ENCODE data around the gene ORC2. TPM values are rescaled to one million over a fixed set of nuclear protein-coding genes. Genes with fewer than 3 reads are reported as not detected.
A peak's percentile ranks its signal among the peaks of the same experiment; 100 is the strongest.

Gene ORC2
- total and polyA plus RNA-seq, 11 donors: 6.7 to 38.0 (median 23.2) TPM

DNA sequence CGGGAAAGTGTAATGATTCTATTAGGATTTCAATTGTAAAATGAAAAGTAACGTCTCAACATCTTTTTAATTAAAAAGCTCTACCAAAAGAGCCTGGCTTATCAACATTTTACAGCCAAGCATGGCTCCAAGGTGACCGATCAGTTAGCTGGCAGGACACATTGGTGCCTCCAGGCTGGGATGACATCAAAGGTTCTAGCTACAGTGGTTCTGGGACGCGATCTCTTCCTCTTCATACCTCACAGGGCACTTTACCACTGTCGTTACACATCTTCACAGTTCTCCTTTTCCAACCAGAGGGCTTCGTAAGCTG is 693 bp downstream of the ORC2 start:
- H3K27me3 ChIP-seq: no peaks in the 10 kb centered on the region
- no peak for TF ChIP-seq POLR2A (IDR thresholded peaks at IDR 0.05)
- TF ChIP-seq, protein P1, sequence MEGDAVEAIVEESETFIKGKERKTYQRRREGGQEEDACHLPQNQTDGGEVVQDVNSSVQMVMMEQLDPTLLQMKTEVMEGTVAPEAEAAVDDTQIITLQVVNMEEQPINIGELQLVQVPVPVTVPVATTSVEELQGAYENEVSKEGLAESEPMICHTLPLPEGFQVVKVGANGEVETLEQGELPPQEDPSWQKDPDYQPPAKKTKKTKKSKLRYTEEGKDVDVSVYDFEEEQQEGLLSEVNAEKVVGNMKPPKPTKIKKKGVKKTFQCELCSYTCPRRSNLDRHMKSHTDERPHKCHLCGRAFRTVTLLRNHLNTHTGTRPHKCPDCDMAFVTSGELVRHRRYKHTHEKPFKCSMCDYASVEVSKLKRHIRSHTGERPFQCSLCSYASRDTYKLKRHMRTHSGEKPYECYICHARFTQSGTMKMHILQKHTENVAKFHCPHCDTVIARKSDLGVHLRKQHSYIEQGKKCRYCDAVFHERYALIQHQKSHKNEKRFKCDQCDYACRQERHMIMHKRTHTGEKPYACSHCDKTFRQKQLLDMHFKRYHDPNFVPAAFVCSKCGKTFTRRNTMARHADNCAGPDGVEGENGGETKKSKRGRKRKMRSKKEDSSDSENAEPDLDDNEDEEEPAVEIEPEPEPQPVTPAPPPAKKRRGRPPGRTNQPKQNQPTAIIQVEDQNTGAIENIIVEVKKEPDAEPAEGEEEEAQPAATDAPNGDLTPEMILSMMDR (IDR thresholded peaks at IDR 0.05): no peak
- DNase-seq (peak in 4 of 5 donors; percentile 20 to 44 (median 38)), ATAC-seq (peak; percentile 66 to 76 (median 70))
- H3K36me3 ChIP-seq: peaks cover 0 to 17% (median 13%) of the 10 kb centered on the region in 9 donors
- H3K27ac ChIP-seq: peak overlapping the region; percentile 83 to 97 (median 92)
- peak overlapping the region; percentile 69 to 97 (median 88) for H3K4me3 ChIP-seq
- peaks cover 0 to 47% (median 34%) of the 10 kb centered on the region in 12 donors for H3K4me1 ChIP-seq
- H3K9me3 ChIP-seq: no peaks in the 10 kb centered on the region
- intact Hi-C loops (cut with DNase I): loop anchor here in 7 of 10 donors (1.0 to 10.0 kb wide), 12 partner anchors 74 to 270 kb away; partner anchors contain the start of genes HYCC2 (in 5 of the 7), NDUFB3 (in 2 of the 7), CFLAR (in 1 of the 7) and NIF3L1 (in 1 of the 7)
- 4 to 9% (median 5%) methylated on average over 7 of the region's 7 CpGs for WGBS, 4 donors

DNA sequence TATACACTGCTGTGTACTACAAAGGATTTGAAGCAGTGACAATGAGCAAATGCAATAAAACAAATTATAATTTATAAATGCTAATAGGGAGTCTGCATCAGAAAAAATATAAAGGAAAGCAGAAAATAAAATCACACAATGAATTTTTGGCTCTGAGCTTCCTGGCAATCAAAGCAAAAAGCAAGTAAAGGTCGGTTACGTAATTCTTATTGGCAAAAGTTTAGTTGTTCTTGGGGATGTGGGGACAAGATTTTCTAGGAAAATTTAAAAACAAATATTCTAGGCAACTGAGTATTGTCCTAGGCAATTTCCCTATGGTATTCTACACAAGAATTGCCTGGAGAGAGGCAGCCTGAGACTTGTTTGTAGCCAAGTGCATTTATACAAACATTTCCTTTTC is 1.8 kb downstream of the ORC2 start:
- 13 to 29% (median 15%) methylated on average over 2 of the region's 2 CpGs for WGBS, 4 donors
- intact Hi-C loops (cut with DNase I): loop anchor here in 7 of 10 donors (2.0 to 10.0 kb wide), 9 partner anchors 73 to 271 kb away; partner anchors contain the start of genes HYCC2 (in 4 of the 7), NDUFB3 (in 2 of the 7), NIF3L1 (in 1 of the 7) and PPIL3 (in 1 of the 7)
- Histone ChIP-seq H3K27ac (peak overlapping the region in 8 of 12 donors; percentile 85 to 97 (median 93)), H3K27me3 (no peaks in the 10 kb centered on the region), H3K36me3 (peaks cover 0 to 27% (median 24%) of the 10 kb centered on the region in 9 donors), H3K4me1 (peaks cover 0 to 40% (median 29%) of the 10 kb centered on the region in 12 donors), H3K4me3 (peak overlapping the region in 9 of 12 donors; percentile 3 to 97 (median 75)), H3K9me3 (no peaks in the 10 kb centered on the region)
- DNase-seq (no peak), ATAC-seq (no peak)
- TF ChIP-seq, protein P1 (IDR thresholded peaks at IDR 0.05): no peak
- TF ChIP-seq POLR2A (IDR thresholded peaks at IDR 0.05): no peak

DNA sequence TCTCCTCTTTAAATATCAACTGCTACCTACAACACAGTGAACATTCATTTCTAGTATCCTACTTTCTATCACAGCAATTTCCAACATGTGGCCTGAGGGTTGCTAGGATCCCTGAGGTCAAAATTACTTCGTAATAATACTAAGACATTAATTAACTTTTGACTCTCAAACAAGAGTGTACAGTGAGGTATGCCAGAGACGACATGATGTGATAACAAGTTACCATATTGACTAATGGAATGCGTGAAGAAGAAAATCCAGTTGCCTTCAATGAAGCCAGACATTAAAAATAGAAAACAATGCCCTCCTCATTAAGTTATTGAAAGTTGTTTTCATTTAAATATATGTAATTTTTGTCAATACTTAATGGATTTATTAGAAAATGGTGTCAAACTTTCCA is 13.1 kb downstream of the ORC2 start:
- 36 to 63% (median 52%) methylated on average over 3 of the region's 3 CpGs for WGBS, 4 donors
- Histone ChIP-seq H3K9me3 (no peaks in the 10 kb centered on the region), H3K4me3 (no peak overlapping the region), H3K27ac (peak overlapping the region in 7 of 12 donors; percentile 10 to 66 (median 40)), H3K36me3 (peaks cover 0 to 99% (median 80%) of the 10 kb centered on the region in 9 donors), H3K27me3 (no peaks in the 10 kb centered on the region), H3K4me1 (peaks cover 0 to 15% (median 0%) of the 10 kb centered on the region in 12 donors)
- DNase-seq: no peak
- intact Hi-C loops (cut with DNase I): no loop called here
- peak; percentile 66 to 78 (median 70) for ATAC-seq
- TF ChIP-seq POLR2A (IDR thresholded peaks at IDR 0.05): no peak
- TF ChIP-seq, protein P1 (IDR thresholded peaks at IDR 0.05): no peak

DNA sequence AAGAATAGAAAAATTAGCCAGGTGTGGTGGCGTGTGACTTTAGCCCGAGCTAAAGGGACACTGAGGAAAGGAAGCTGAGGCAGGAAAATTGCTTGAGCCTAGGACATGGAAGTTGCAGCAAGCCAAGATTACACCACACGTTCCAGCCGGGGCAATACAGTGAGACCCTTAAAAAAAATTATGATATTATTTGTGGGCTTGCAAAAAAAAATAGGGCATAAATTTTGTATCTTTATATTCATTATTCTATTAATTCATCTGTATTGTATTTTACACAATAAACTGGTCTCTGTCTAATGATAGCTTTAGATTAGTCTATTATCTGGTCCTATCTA is 18.1 kb downstream of the ORC2 start:
- H3K27ac ChIP-seq: no peak overlapping the region
- ATAC-seq: no peak
- 91 to 97% (median 97%) methylated on average over 4 of the region's 4 CpGs for WGBS, 4 donors
- peaks cover 0 to 100% (median 89%) of the 10 kb centered on the region in 9 donors for H3K36me3 ChIP-seq
- H3K9me3 ChIP-seq: no peaks in the 10 kb centered on the region
- peaks cover 0 to 6% (median 0%) of the 10 kb centered on the region in 12 donors for H3K4me1 ChIP-seq
- H3K27me3 ChIP-seq: no peaks in the 10 kb centered on the region
- no peak overlapping the region for H3K4me3 ChIP-seq
- TF ChIP-seq, protein P1 (IDR thresholded peaks at IDR 0.05): no peak
- no peak for TF ChIP-seq POLR2A (IDR thresholded peaks at IDR 0.05)
- intact Hi-C loops (cut with DNase I): no loop called here
- DNase-seq: no peak

Measured in heart left ventricle (tissue), 16 donors.